Measurements from ENCODE around the gene PLOD3. TPM values are rescaled to one million over a fixed set of nuclear protein-coding genes. Genes with fewer than 3 reads are reported as not detected.

PLOD3 gene
- total and polyA plus RNA-seq, 2 donors from 2014 or later: 53.5 to 78.8 TPM

GRCh38 chr7:101175664-101176063, 41.7 kb downstream of the PLOD3 start:
- H3K36me3 ChIP-seq (ENCODE audit: control insufficient read depth in 2 of 3, insufficient read depth in 3 of 3, low read length in 3 of 3): no peaks in the 10 kb centered on the region
- intact Hi-C loops (cut with DNase I): no loop called here
- H3K4me1 ChIP-seq (ENCODE audit: control insufficient read depth in 2 of 3, insufficient read depth in 2 of 3, low read depth in 1 of 3, low read length in 3 of 3): peaks cover 0 to 8% (median 0%) of the 10 kb centered on the region in 3 donors
- no peak for DNase-seq
- peaks cover 59% of the 10 kb centered on the region for H3K27me3 ChIP-seq (ENCODE audit: control insufficient read depth, insufficient read depth, low read length)
- H3K9me3 ChIP-seq (ENCODE audit: control insufficient read depth in 2 of 3, insufficient read depth in 1 of 3, low read length in 3 of 3): no peaks in the 10 kb centered on the region
- H3K27ac ChIP-seq (ENCODE audit: low read depth in 2 of 2, low read length in 2 of 2): no peak overlapping the region
- H3K9ac ChIP-seq (ENCODE audit: low read length in 3 of 3): no peak overlapping the region
- no peak for FAIRE-seq
- H3K4me3 ChIP-seq (ENCODE audit: low read length in 3 of 3): no peak overlapping the region
- no peak for TF ChIP-seq CTCF (IDR thresholded peaks at IDR 0.05; ENCODE audit: borderline replicate concordance, extremely low read depth, insufficient read depth)

GRCh38 chr7:101174322-101174854, 43.0 kb downstream of the PLOD3 start:
- H3K4me3 ChIP-seq (ENCODE audit: low read length in 3 of 3): no peak overlapping the region
- H3K9ac ChIP-seq (ENCODE audit: low read length in 3 of 3): no peak overlapping the region
- no peak for FAIRE-seq
- peaks cover 67% of the 10 kb centered on the region for H3K27me3 ChIP-seq (ENCODE audit: control insufficient read depth, insufficient read depth, low read length)
- no peak for TF ChIP-seq CTCF (IDR thresholded peaks at IDR 0.05; ENCODE audit: borderline replicate concordance, extremely low read depth, insufficient read depth)
- peaks cover 0 to 8% (median 0%) of the 10 kb centered on the region in 3 donors for H3K4me1 ChIP-seq (ENCODE audit: control insufficient read depth in 2 of 3, insufficient read depth in 2 of 3, low read depth in 1 of 3, low read length in 3 of 3)
- H3K9me3 ChIP-seq (ENCODE audit: control insufficient read depth in 2 of 3, insufficient read depth in 1 of 3, low read length in 3 of 3): no peaks in the 10 kb centered on the region
- no peak overlapping the region for H3K27ac ChIP-seq (ENCODE audit: low read depth in 2 of 2, low read length in 2 of 2)
- no peaks in the 10 kb centered on the region for H3K36me3 ChIP-seq (ENCODE audit: control insufficient read depth in 2 of 3, insufficient read depth in 3 of 3, low read length in 3 of 3)
- no peak for DNase-seq
- intact Hi-C loops (cut with DNase I): no loop called here

GRCh38 chr7:101173752-101174244, 43.6 kb downstream of the PLOD3 start:
- peaks cover 0 to 8% (median 0%) of the 10 kb centered on the region in 3 donors for H3K4me1 ChIP-seq (ENCODE audit: control insufficient read depth in 2 of 3, insufficient read depth in 2 of 3, low read depth in 1 of 3, low read length in 3 of 3)
- H3K4me3 ChIP-seq (ENCODE audit: low read length in 3 of 3): no peak overlapping the region
- no peak overlapping the region for H3K27ac ChIP-seq (ENCODE audit: low read depth in 2 of 2, low read length in 2 of 2)
- H3K9ac ChIP-seq (ENCODE audit: low read length in 3 of 3): no peak overlapping the region
- H3K36me3 ChIP-seq (ENCODE audit: control insufficient read depth in 2 of 3, insufficient read depth in 3 of 3, low read length in 3 of 3): no peaks in the 10 kb centered on the region
- H3K9me3 ChIP-seq (ENCODE audit: control insufficient read depth in 2 of 3, insufficient read depth in 1 of 3, low read length in 3 of 3): no peaks in the 10 kb centered on the region
- intact Hi-C loops (cut with DNase I): no loop called here
- TF ChIP-seq CTCF (IDR thresholded peaks at IDR 0.05; ENCODE audit: borderline replicate concordance, extremely low read depth, insufficient read depth): no peak
- DNase-seq (peak in 1 of 5 donors; percentile 69), FAIRE-seq (no peak)
- H3K27me3 ChIP-seq (ENCODE audit: control insufficient read depth, insufficient read depth, low read length): peaks cover 69% of the 10 kb centered on the region
